ENCODE measurements around the gene MED25. TPM values are rescaled to one million over a fixed set of nuclear protein-coding genes. Genes with fewer than 3 reads are reported as not detected.

MED25 gene
- total RNA-seq, 1 donor from 2014 or later = 49.1 TPM

DNA sequence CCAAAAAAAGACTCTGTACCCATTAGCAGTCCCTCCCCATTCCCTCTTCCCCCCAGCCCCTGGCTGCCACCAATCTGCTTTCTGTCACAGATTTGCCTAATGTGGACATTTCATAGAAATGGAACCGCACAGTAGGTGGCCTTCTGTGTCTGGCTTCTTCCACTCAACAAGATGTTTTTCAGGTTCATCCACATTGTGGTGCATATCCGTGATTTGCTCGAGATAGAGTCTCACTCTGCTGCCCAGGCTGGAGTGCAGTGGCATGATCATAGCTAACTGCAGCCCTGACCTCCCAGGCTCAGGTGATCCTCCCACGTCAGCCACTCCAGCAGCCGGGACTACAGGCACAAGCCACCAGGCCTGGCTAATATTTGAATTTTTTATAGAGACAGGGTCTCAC, 30.3 kb upstream of the MED25 start:
- H3K4me3 Mint-ChIP-seq = no peak overlapping the region
- DNase-seq = no peak
- peaks cover 47% of the 10 kb centered on the region for H3K36me3 Mint-ChIP-seq (ENCODE audit: low read depth)
- peaks cover 5% of the 10 kb centered on the region for H3K4me1 Mint-ChIP-seq
- intact Hi-C loops (cut with micrococcal nuclease) = no loop called here
- no peaks in the 10 kb centered on the region for H3K9me3 Mint-ChIP-seq
- no peaks in the 10 kb centered on the region for H3K27me3 Mint-ChIP-seq
- H3K27ac Mint-ChIP-seq = no peak overlapping the region

DNA sequence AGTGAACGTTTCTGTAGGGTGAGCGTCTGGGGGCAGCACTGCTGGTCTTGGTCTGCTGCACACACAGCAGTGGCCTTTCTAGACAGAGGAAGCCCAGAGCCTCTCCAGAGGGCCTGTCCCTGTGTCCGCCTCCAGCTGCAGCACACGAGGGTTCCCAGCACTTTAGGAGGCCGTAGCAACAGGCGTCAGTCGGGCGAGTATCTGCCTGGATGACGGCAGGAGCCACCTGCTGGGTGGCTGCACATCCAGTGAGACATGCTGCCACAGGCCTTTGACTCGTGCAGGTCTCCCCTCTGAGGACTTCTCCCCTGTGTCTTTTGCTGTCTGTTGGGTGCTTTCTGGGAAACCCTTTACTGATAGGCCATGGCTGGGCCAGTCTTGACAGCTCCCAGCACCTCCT, 29.2 kb upstream of the MED25 start:
- H3K27me3 Mint-ChIP-seq = no peaks in the 10 kb centered on the region
- peaks cover 42% of the 10 kb centered on the region for H3K36me3 Mint-ChIP-seq (ENCODE audit: low read depth)
- no peak overlapping the region for H3K27ac Mint-ChIP-seq
- no peak for DNase-seq
- H3K4me3 Mint-ChIP-seq = no peak overlapping the region
- H3K9me3 Mint-ChIP-seq = no peaks in the 10 kb centered on the region
- H3K4me1 Mint-ChIP-seq = peaks cover 9% of the 10 kb centered on the region
- intact Hi-C loops (cut with micrococcal nuclease) = no loop called here

DNA sequence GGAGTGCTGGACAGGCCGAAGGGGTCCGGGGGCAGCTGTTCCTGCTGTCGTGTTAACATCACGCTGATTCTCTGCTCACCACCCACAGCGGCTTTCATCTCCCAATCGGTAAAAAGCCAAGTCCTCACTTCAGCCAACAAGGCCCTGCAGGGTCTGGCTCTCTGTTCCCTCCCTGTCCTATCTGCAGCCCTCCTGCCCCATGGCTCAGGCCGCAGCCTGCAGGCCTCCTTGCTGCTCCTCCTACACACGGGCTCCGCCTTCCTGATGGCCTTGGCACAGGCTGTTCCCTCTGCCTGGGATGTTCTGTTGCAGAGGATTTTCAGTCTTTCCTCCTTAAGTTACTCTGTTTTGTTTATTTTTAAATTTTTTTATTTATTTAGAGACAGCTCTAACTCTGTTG, 27.2 kb upstream of the MED25 start:
- intact Hi-C loops (cut with micrococcal nuclease) = no loop called here
- Mint-ChIP-seq H3K27ac (no peak overlapping the region), H3K27me3 (no peaks in the 10 kb centered on the region), H3K4me1 (peaks cover 9% of the 10 kb centered on the region), H3K9me3 (no peaks in the 10 kb centered on the region), H3K4me3 (no peak overlapping the region), H3K36me3 (ENCODE audit: low read depth) (peaks cover 45% of the 10 kb centered on the region)
- DNase-seq = no peak

DNA sequence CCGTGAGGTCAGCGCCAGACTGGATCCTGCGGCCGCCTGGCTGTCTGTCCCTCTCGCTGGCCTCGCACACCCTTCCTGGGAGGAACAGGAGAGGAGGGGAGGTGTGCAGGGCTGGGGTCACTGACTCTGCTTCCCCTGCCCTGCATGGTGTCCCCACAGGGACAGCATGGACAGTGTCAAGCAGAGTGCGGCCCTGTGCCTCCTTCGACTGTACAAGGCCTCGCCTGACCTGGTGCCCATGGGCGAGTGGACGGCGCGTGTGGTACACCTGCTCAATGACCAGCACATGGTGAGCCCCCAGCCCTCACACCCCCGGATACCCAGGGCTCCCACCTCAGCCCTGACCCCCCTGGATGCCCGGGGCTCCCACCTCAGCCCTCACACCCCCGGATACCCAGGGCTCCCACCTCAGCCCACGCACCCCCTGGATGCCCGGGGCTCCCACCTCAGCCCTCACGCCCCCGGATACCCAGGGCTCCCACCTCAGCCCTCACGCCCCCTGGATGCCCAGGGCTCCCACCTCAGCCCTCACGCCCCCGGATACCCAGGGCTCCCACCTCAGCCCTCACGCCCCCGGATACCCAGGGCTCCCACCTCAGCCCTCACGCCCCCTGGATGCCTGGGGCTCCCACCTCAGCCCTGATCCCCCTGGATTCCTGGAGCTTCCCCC, 26.2 kb upstream of the MED25 start:
- H3K27me3 Mint-ChIP-seq = no peaks in the 10 kb centered on the region
- DNase-seq = no peak
- H3K4me3 Mint-ChIP-seq = no peak overlapping the region
- H3K4me1 Mint-ChIP-seq = peaks cover 4% of the 10 kb centered on the region
- intact Hi-C loops (cut with micrococcal nuclease) = no loop called here
- H3K9me3 Mint-ChIP-seq = no peaks in the 10 kb centered on the region
- no peak overlapping the region for H3K27ac Mint-ChIP-seq
- peaks cover 47% of the 10 kb centered on the region for H3K36me3 Mint-ChIP-seq (ENCODE audit: low read depth)

DNA sequence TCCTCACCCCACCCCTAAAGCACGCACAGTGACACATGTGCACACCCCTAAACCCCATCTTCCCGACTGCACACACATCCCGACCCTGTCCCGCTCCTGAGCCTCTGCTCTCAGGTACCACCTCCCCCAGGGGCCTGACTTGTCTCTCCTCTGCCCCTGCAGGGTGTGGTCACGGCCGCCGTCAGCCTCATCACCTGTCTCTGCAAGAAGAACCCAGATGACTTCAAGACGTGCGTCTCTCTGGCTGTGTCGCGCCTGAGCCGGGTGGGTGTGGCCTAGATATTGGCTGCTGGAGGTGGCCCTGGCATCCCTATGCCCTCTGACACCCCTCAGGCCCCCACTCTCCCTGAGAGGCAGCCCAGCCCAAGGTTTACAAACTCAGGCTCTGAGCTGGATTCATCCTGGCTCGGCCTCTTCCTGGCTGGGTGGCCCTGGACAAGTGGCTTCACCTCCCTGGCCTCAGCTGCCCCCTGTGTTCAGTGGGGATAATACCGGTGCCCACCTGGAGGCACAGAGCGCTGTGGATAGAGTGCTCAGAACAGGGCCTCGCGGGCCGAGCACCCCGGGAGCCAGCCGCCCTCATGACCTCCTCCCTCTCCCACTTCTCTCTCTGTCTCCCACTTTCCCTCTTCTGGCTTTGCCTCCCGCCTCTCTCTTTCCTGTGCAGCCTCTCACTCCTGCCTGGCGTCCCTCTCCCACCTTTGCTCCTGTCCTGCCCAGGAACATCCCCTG, 25.1 kb upstream of the MED25 start:
- intact Hi-C loops (cut with micrococcal nuclease) = no loop called here

DNA sequence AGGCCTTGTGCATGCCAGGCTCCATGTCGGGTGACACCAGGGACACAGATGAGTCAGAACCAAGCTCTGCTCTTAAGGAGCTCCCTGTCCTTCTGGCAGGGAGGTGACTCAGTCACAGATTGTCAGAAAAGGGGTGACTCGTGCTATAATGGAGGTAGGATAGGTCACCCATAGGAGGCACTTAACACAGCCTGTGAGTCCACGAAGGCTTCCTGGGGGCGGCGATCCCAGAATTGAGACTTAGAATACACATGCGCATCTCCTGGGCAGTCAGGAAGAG, 24.6 kb upstream of the MED25 start:
- peaks cover 43% of the 10 kb centered on the region for H3K36me3 Mint-ChIP-seq (ENCODE audit: low read depth)
- H3K27ac Mint-ChIP-seq = peak overlapping the region; percentile 71
- no peak for DNase-seq
- no peak overlapping the region for H3K4me3 Mint-ChIP-seq
- no peaks in the 10 kb centered on the region for H3K27me3 Mint-ChIP-seq
- H3K9me3 Mint-ChIP-seq = no peaks in the 10 kb centered on the region
- peaks cover 4% of the 10 kb centered on the region for H3K4me1 Mint-ChIP-seq
- intact Hi-C loops (cut with micrococcal nuclease) = no loop called here

More for the DNA sequence above, 25.1 kb upstream of the MED25 start:
- Mint-ChIP-seq H3K27ac (peak overlapping the region; percentile 71), H3K27me3 (no peaks in the 10 kb centered on the region), H3K4me1 (peaks cover 4% of the 10 kb centered on the region), H3K4me3 (no peak overlapping the region), H3K36me3 (ENCODE audit: low read depth) (peaks cover 45% of the 10 kb centered on the region), H3K9me3 (no peaks in the 10 kb centered on the region)
- no peak for DNase-seq

DNA sequence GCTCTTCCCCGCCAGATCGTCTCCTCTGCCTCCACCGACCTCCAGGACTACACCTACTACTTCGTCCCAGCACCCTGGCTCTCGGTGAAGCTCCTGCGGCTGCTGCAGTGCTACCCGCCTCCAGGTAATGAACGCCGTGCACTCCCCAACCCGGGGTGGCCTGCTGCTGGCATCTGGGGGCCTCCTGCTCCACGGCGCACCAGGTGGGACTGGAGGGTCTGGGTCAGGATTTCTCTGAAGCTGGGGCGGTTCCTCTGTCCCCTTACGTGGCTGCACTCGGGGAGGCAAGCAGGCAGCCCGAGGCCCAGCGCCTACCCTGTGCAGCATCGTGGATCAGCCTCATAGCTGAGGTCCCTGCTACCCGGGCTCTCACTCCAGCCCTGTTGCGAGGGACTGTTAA, 22.5 kb upstream of the MED25 start:
- intact Hi-C loops (cut with micrococcal nuclease) = no loop called here
- Mint-ChIP-seq H3K9me3 (no peaks in the 10 kb centered on the region), H3K27me3 (no peaks in the 10 kb centered on the region), H3K27ac (no peak overlapping the region), H3K4me1 (peaks cover 4% of the 10 kb centered on the region), H3K4me3 (no peak overlapping the region), H3K36me3 (ENCODE audit: low read depth) (peaks cover 43% of the 10 kb centered on the region)
- DNase-seq = no peak

DNA sequence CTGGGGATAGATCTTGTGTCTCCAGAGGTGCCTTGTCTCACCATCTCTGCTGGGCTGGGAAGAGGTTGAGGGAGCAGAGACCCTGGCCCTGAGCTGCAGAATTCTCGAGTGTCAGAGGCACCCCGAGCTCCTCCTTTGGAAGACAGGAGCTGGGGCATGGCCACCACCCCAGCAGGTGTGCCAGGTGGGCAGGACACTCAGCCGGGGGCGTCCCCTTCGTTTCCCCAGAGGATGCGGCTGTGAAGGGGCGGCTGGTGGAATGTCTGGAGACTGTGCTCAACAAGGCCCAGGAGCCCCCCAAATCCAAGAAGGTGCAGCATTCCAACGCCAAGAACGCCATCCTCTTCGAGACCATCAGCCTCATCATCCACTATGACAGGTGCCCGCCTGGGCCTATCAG, 19.5 kb upstream of the MED25 start:
- no peak for DNase-seq
- no peak overlapping the region for H3K27ac Mint-ChIP-seq
- peaks cover under 1% of the 10 kb centered on the region for H3K4me1 Mint-ChIP-seq
- intact Hi-C loops (cut with micrococcal nuclease) = no loop called here
- no peaks in the 10 kb centered on the region for H3K9me3 Mint-ChIP-seq
- H3K36me3 Mint-ChIP-seq (ENCODE audit: low read depth) = peaks cover 49% of the 10 kb centered on the region
- no peak overlapping the region for H3K4me3 Mint-ChIP-seq
- H3K27me3 Mint-ChIP-seq = no peaks in the 10 kb centered on the region

DNA sequence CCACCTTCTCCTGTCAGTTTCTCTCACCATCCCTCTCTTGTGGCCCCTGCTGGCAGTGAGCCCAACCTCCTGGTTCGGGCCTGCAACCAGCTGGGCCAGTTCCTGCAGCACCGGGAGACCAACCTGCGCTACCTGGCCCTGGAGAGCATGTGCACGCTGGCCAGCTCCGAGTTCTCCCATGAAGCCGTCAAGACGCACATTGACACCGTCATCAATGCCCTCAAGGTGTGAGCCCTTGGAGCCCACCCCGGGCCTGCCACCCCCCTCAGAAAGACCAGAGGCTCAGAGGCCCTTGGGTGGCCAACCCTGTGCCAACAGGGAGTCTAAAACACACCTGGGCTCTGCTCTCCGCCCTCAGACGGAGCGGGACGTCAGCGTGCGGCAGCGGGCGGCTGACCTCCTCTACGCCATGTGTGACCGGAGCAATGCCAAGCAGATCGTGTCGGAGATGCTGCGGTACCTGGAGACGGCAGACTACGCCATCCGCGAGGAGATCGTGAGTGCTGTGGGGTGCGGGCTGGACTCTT, 18.8 kb upstream of the MED25 start:
- DNase-seq = no peak
- H3K27me3 Mint-ChIP-seq = no peaks in the 10 kb centered on the region
- peaks cover 49% of the 10 kb centered on the region for H3K36me3 Mint-ChIP-seq (ENCODE audit: low read depth)
- H3K4me3 Mint-ChIP-seq = no peak overlapping the region
- H3K27ac Mint-ChIP-seq = no peak overlapping the region
- intact Hi-C loops (cut with micrococcal nuclease) = no loop called here
- H3K4me1 Mint-ChIP-seq = no peaks in the 10 kb centered on the region
- H3K9me3 Mint-ChIP-seq = no peaks in the 10 kb centered on the region

DNA sequence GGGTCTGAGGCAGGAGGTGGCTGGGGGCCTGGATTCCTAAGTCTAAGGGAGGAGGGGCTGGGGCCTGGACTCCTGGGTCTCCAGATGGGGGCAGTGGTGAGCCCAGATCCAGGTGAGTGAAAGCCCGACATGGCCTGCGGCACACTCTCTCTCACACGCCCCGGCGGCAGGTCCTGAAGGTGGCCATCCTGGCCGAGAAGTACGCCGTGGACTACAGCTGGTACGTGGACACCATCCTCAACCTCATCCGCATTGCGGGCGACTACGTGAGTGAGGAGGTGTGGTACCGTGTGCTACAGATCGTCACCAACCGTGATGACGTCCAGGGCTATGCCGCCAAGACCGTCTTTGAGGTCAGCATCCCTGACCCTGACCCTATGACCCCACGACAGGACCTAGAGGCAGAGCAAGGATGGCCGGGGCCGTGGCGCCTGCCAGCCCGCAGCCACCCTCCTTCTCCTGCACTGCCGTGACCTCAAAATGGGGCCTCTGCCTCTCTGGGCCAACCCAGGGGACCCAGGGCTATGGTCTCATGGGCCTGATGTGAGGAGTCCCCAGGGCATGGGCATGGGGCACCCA, 18.2 kb upstream of the MED25 start:
- Mint-ChIP-seq H3K36me3 (ENCODE audit: low read depth) (peaks cover 46% of the 10 kb centered on the region), H3K9me3 (no peaks in the 10 kb centered on the region), H3K27ac (no peak overlapping the region), H3K4me1 (no peaks in the 10 kb centered on the region), H3K27me3 (no peaks in the 10 kb centered on the region), H3K4me3 (no peak overlapping the region)
- DNase-seq = no peak
- intact Hi-C loops (cut with micrococcal nuclease) = no loop called here

DNA sequence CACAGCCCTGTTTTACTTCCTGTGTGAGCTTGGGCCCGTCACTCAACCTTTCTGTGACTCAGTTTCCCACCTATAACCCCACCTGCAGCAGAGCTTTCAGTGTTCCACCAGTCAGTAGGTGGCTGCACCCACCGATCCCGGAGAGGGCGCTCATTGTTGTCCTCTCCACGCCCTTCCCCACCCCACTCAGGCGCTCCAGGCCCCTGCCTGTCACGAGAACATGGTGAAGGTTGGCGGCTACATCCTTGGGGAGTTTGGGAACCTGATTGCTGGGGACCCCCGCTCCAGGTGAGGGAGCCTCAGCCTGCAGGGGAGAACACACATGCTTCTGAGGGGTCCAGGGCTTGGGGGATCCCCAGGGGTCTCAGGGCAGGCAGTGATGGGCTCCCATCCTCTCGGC, 17.3 kb upstream of the MED25 start:
- Mint-ChIP-seq H3K27ac (no peak overlapping the region), H3K9me3 (no peaks in the 10 kb centered on the region), H3K27me3 (no peaks in the 10 kb centered on the region), H3K4me3 (no peak overlapping the region), H3K36me3 (ENCODE audit: low read depth) (peaks cover 37% of the 10 kb centered on the region), H3K4me1 (no peaks in the 10 kb centered on the region)
- DNase-seq = no peak
- intact Hi-C loops (cut with micrococcal nuclease) = no loop called here

DNA sequence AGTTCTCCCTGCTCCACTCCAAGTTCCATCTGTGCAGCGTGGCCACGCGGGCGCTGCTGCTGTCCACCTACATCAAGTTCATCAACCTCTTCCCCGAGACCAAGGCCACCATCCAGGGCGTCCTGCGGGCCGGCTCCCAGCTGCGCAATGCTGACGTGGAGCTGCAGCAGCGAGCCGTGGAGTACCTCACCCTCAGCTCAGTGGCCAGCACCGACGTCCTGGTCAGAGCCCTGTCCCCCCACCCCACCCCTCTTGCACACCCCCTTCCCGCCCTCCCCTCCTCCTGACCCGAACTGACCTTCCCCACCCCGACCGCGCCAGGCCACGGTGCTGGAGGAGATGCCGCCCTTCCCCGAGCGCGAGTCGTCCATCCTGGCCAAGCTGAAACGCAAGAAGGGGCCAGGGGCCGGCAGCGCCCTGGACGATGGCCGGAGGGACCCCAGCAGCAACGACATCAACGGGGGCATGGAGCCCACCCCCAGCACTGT, 16.6 kb upstream of the MED25 start:
- peaks cover 2% of the 10 kb centered on the region for H3K4me1 Mint-ChIP-seq
- peaks cover 35% of the 10 kb centered on the region for H3K36me3 Mint-ChIP-seq (ENCODE audit: low read depth)
- H3K9me3 Mint-ChIP-seq = no peaks in the 10 kb centered on the region
- H3K27me3 Mint-ChIP-seq = no peaks in the 10 kb centered on the region
- no peak for DNase-seq
- H3K4me3 Mint-ChIP-seq = no peak overlapping the region
- intact Hi-C loops (cut with micrococcal nuclease) = no loop called here
- no peak overlapping the region for H3K27ac Mint-ChIP-seq

DNA sequence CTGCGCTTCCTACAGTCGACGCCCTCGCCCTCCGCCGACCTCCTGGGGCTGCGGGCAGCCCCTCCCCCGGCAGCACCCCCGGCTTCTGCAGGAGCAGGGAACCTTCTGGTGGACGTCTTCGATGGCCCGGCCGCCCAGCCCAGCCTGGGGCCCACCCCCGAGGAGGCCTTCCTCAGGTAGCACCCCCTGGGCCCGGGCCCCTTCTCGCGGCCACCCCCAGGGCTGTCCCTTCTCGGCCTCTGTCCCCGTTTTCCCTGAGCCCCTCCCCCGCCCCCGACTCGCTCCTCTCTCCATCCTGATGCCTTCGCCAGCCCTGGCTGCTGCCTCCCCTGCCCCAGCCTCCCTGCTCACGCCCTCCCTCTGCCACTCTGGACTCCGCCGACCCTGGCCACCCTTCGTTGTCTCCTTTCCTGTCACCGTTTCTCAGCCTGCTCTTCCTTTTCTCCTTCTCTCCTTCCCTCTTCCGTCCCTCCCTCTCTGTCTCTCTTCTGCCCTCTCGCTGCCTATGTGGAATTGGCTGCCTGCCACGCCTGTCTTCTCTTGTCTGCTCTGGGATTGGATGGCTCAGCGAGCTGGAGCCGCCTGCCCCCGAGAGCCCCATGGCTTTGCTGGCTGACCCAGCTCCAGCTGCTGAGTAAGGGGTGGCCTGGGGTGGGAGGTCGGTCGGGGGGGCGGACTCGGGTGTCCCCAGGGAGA, 16.0 kb upstream of the MED25 start:
- Mint-ChIP-seq H3K4me1 (peaks cover 2% of the 10 kb centered on the region), H3K9me3 (no peaks in the 10 kb centered on the region), H3K27ac (no peak overlapping the region), H3K4me3 (no peak overlapping the region), H3K36me3 (ENCODE audit: low read depth) (peaks cover 32% of the 10 kb centered on the region), H3K27me3 (no peaks in the 10 kb centered on the region)
- no peak for DNase-seq
- intact Hi-C loops (cut with micrococcal nuclease) = no loop called here

Measured in activated CD4-positive, alpha-beta T cell treated with anti-CD3 and anti-CD28 coated beads, Interleukin-2, amount 10 ng/mL, durations not matched to agents 24 days and 14 days (primary cell).